ENCODE results near the gene B9D1. TPM values are rescaled to one million over a fixed set of nuclear protein-coding genes. Genes with fewer than 3 reads are reported as not detected.
A peak's percentile ranks its signal among the peaks of the same experiment; 100 is the strongest.

B9D1 gene
- total and polyA plus RNA-seq, 2 donors from 2014 or later = 32.1 to 67.5 TPM

- no peak overlapping the region for H3K4me3 ChIP-seq (ENCODE audit: low read length in 3 of 3)
- H3K4me1 ChIP-seq (ENCODE audit: control insufficient read depth in 2 of 3, insufficient read depth in 2 of 3, low read depth in 1 of 3, low read length in 3 of 3) = peaks cover 0 to 7% (median 6%) of the 10 kb centered on the region in 3 donors
- no peaks in the 10 kb centered on the region for H3K27me3 ChIP-seq (ENCODE audit: control insufficient read depth, insufficient read depth, low read length)
- no peak for FAIRE-seq
- no peak for TF ChIP-seq CTCF (IDR thresholded peaks at IDR 0.05; ENCODE audit: borderline replicate concordance, extremely low read depth, insufficient read depth)
- no peak overlapping the region for H3K27ac ChIP-seq (ENCODE audit: low read depth in 2 of 2, low read length in 2 of 2)
- intact Hi-C loops (cut with DNase I) = no loop called here
- no peak overlapping the region for H3K9ac ChIP-seq (ENCODE audit: low read length in 3 of 3)
- H3K36me3 ChIP-seq (ENCODE audit: control insufficient read depth in 2 of 3, insufficient read depth in 3 of 3, low read length in 3 of 3) = no peaks in the 10 kb centered on the region
- no peaks in the 10 kb centered on the region for H3K9me3 ChIP-seq (ENCODE audit: control insufficient read depth in 2 of 3, insufficient read depth in 1 of 3, low read length in 3 of 3)
- peak in 2 of 5 donors; percentile 8 to 43 for DNase-seq
These were observed 19.3 kb downstream of the B9D1 start for GRCh38 chr17:19343256-19343630.

- Histone ChIP-seq H3K4me1 (ENCODE audit: control insufficient read depth in 2 of 3, insufficient read depth in 2 of 3, low read depth in 1 of 3, low read length in 3 of 3) (peaks cover 0 to 10% (median 10%) of the 10 kb centered on the region in 3 donors), H3K9me3 (ENCODE audit: control insufficient read depth in 2 of 3, insufficient read depth in 1 of 3, low read length in 3 of 3) (no peaks in the 10 kb centered on the region), H3K27ac (ENCODE audit: low read depth in 2 of 2, low read length in 2 of 2) (peak overlapping the region in 1 of 2 donors; percentile 20), H3K36me3 (ENCODE audit: control insufficient read depth in 2 of 3, insufficient read depth in 3 of 3, low read length in 3 of 3) (no peaks in the 10 kb centered on the region), H3K27me3 (ENCODE audit: control insufficient read depth, insufficient read depth, low read length) (no peaks in the 10 kb centered on the region), H3K4me3 (ENCODE audit: low read length in 3 of 3) (no peak overlapping the region), H3K9ac (ENCODE audit: low read length in 3 of 3) (no peak overlapping the region)
- TF ChIP-seq CTCF (IDR thresholded peaks at IDR 0.05; ENCODE audit: borderline replicate concordance, extremely low read depth, insufficient read depth) = no peak
- peak in 1 of 5 donors; percentile 8 for DNase-seq
- FAIRE-seq = no peak
- intact Hi-C loops (cut with DNase I) = no loop called here
These were observed 19.8 kb downstream of the B9D1 start for GRCh38 chr17:19342611-19343255.

- H3K4me3 ChIP-seq (ENCODE audit: low read length in 3 of 3) = no peak overlapping the region
- no peaks in the 10 kb centered on the region for H3K9me3 ChIP-seq (ENCODE audit: control insufficient read depth in 2 of 3, insufficient read depth in 1 of 3, low read length in 3 of 3)
- no peaks in the 10 kb centered on the region for H3K36me3 ChIP-seq (ENCODE audit: control insufficient read depth in 2 of 3, insufficient read depth in 3 of 3, low read length in 3 of 3)
- no peak overlapping the region for H3K9ac ChIP-seq (ENCODE audit: low read length in 3 of 3)
- peak in 4 of 5 donors; percentile 30 to 76 (median 58) for DNase-seq
- H3K27ac ChIP-seq (ENCODE audit: low read depth in 2 of 2, low read length in 2 of 2) = no peak overlapping the region
- no peaks in the 10 kb centered on the region for H3K27me3 ChIP-seq (ENCODE audit: control insufficient read depth, insufficient read depth, low read length)
- no peak for FAIRE-seq
- intact Hi-C loops (cut with DNase I) = no loop called here
- no peak for TF ChIP-seq CTCF (IDR thresholded peaks at IDR 0.05; ENCODE audit: borderline replicate concordance, extremely low read depth, insufficient read depth)
- H3K4me1 ChIP-seq (ENCODE audit: control insufficient read depth in 2 of 3, insufficient read depth in 2 of 3, low read depth in 1 of 3, low read length in 3 of 3) = peaks cover 0 to 16% (median 10%) of the 10 kb centered on the region in 3 donors
These were observed 20.6 kb downstream of the B9D1 start for GRCh38 chr17:19341641-19342610.
